ENCODE results near the gene UGT1A4. TPM values are rescaled to one million over a fixed set of nuclear protein-coding genes. Genes with fewer than 3 reads are reported as not detected.

Gene UGT1A4
- total and polyA plus RNA-seq, 9 of the 15 experiments (the other 6 are each of a cell fraction or from before 2014, with no cell fraction given), result not detected

- TF ChIP-seq BCL6 (CRISPR knock-in tag; IDR thresholded peaks at IDR 0.05) (no peak), POLR3A (IDR thresholded peaks at IDR 0.05; ENCODE audit: borderline replicate concordance, extremely low read depth, insufficient read depth, insufficient read length) (no peak)
These were observed 97.3 kb downstream of the UGT1A4 start (continued) for GRCh38 chr2:233815861-233816260.

- Histone ChIP-seq H3K4me3 (no peak overlapping the region), H3K9me3 (replicated peaks; ENCODE audit: control insufficient read depth, insufficient read depth, low read depth, low read length) (no peaks in the 10 kb centered on the region), H3K27me3 (ENCODE audit: control insufficient read depth in 2 of 2, insufficient read depth in 2 of 2, low read length in 2 of 2) (peaks cover 0 to 40% of the 10 kb centered on the region in 2 experiments; a peak in 3 of 5 replicates), H3K4me2 (ENCODE audit: insufficient read depth, low read length) (no peak overlapping the region), H4K20me1 (replicated peaks; ENCODE audit: control insufficient read depth, insufficient read depth, low read length) (no peaks in the 10 kb centered on the region; the same call in 1 of the 2 replicates), H3K9ac (ENCODE audit: insufficient read depth in 1 of 2, low read depth in 2 of 2, low read length in 2 of 2) (no peak overlapping the region), H2AFZ (ENCODE audit: low read depth, low read length) (no peak overlapping the region), H3K79me2 (ENCODE audit: control insufficient read depth, insufficient read depth, low read length) (no peaks in the 10 kb centered on the region), H3K27ac (ENCODE audit: extremely low read depth, low read depth, low read length) (no peak overlapping the region), H3K36me3 (ENCODE audit: control insufficient read depth, insufficient read depth, low read length) (no peaks in the 10 kb centered on the region), H3K9me1 (ENCODE audit: control insufficient read depth, insufficient read depth, low read length) (no peaks in the 10 kb centered on the region), H3K4me1 (replicated peaks in 1 of 2; ENCODE audit: control insufficient read depth in 2 of 2, insufficient read depth in 2 of 2, low read length in 2 of 2) (no peaks in the 10 kb centered on the region; a peak in 1 of 5 replicates)
- FAIRE-seq, result no peak
- DNase-seq (ENCODE audit: extremely low read depth in 1 of 4, low spot score in 3 of 4), result no peak
- intact Hi-C loops (cut with micrococcal nuclease), result no loop called here
- ATAC-seq, result no peak
- ChIA-PET POLR2A (no interaction called here), CTCF (ENCODE audit: low intra/inter-chr PET ratio) (no interaction called here)
- WGBS (ENCODE audit: insufficient coverage, low coverage, missing lambda C conversion rate), result 0% methylated on average over 2 of the region's 2 CpGs
- BruUV-seq (replicated peaks), result no TSS peak
- in situ Hi-C loops (cut with MboI), result no loop called here
- TF ChIP-seq SMAD2 (IDR thresholded peaks at IDR 0.05; ENCODE audit: low read depth, low read length) (no peak), PCBP2 (IDR thresholded peaks at IDR 0.05; ENCODE audit: low read depth, low read length, poor library complexity, severe bottlenecking) (no peak), NCOA6 (IDR thresholded peaks at IDR 0.05) (no peak), ZBTB2 (IDR thresholded peaks at IDR 0.05) (no peak), MAFF (IDR thresholded peaks at IDR 0.05; ENCODE audit: low read length) (no peak), THAP7 (CRISPR knock-in tag; IDR thresholded peaks at IDR 0.05) (no peak), ZNF280A (IDR thresholded peaks at IDR 0.05; ENCODE audit: low read depth, partially characterized antibody) (no peak), RNF219 (CRISPR knock-in tag; IDR thresholded peaks at IDR 0.05) (no peak), ZBTB49 (CRISPR knock-in tag; IDR thresholded peaks at IDR 0.05; ENCODE audit: borderline replicate concordance) (no peak), ZC3H4 (CRISPR knock-in tag; IDR thresholded peaks at IDR 0.05; ENCODE audit: borderline replicate concordance) (no peak), U2AF2 (optimal IDR thresholded peaks at IDR 0.05; ENCODE audit: low read depth, low read length) (no peak)
These were observed 97.8 kb downstream of the UGT1A4 start for GRCh38 chr2:233816334-233816733.

All from K562 (cell line).